Activated CD4-positive, alpha-beta T cell treated with anti-CD3 and anti-CD28 coated beads, Interleukin-2, Interleukin-4, amounts not matched to agents 100 ng/mL and 50 ng/mL, durations not matched to agents 16 hours and 8 hours (primary cell): Measurements from ENCODE around the gene STK11IP.

Source experiments
- DNase-seq: peaks from one replicate; pipeline ENCODE4 v3.0.0-alpha.2; 2020; ENCODE audit warnings: low spot score

The STK11IP gene

GRCh38 chr2:219634171-219634940 lies 36.7 kb downstream of the STK11IP start:
- no peak for DNase-seq

DNA sequence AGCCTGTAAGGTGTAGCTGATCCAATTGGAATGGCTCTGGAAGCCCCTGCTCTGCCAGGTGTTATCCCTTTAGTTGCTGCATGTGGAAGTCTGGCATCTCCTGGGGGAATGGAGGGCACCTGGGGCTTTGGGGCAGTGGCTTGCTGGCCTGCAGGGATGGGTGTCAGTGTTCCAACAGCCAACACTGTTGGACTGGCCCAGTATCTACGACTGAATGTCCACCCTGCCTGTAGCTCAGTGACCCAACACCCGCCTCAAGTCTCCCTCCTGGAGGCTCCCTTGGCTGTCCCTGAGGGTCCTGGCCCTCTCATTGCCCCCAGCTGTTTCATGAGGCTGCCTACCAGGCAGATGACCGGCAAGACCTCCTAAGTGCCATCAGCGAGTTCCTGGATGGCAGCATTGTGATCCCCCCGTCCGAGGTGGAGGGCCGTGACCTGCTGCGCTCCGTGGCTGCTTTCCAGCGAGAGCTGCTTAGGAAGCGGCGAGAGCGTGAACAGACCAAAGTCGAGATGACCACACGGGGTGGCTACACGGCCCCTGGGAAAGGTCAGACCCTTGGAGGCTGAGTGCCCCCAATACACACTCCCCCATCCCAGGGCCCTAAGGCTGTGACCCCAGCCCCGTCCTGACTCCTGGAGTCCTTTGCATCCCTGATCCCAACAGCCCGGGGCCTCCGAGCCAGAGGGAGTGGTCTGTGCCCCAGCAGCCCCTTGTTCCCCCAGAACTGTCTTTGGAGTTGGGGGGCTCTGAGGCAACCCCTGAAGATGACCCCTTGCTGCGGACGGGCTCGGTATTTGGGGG lies 37.5 kb downstream of the STK11IP start:
- no peak for DNase-seq

GRCh38 chr2:219636144-219636915 lies 38.7 kb downstream of the STK11IP start:
- DNase-seq, result no peak

DNA sequence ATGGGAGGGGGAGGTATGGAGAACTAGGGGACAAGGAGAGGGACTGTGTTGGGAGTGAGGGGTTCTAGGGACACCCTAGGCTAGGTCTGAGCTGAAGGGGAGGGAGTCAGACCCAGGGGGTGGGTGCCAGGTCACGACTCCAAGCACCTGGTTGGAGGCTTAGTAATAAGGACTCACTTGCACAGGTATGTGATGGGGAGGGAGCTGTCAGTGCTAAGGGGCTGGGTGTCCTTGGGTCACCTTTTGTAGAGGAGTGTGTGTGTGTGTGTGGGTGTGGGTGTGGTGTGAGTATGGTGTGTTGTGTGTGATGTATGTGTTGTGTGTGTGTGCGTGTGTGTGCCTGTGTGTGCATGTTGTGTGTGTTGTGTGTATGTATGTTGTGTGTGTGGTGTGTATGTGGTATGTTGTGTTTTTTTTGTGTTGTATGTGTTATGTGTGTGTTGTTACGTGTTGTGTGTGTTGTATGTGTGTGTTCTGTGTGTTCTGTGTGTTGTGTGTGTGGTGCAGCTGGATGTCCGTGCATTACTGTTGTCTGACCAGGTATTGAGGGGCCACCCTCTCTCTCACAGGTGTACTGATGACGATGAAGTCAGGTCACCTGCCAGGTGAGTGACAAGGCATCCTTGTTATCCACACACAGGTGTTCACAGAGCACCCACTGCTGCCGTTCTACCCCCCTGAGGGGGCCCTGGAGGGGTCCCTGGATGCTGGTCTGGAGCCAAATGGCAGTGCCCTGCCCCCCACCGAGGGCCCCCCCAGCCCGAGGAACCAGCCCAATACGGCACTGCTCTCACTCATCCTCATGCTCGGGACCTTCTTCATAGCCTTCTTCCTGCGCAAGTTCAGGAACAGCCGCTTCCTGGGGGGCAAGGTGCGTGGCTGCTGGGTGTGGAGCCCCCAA lies 39.5 kb downstream of the STK11IP start:
- DNase-seq, result no peak

GRCh38 chr2:219637842-219638185 lies 40.2 kb downstream of the STK11IP start:
- no peak for DNase-seq

- DNase-seq, result no peak
Measured at GRCh38 chr2:219638217-219638947, 40.7 kb downstream of the STK11IP start.

DNA sequence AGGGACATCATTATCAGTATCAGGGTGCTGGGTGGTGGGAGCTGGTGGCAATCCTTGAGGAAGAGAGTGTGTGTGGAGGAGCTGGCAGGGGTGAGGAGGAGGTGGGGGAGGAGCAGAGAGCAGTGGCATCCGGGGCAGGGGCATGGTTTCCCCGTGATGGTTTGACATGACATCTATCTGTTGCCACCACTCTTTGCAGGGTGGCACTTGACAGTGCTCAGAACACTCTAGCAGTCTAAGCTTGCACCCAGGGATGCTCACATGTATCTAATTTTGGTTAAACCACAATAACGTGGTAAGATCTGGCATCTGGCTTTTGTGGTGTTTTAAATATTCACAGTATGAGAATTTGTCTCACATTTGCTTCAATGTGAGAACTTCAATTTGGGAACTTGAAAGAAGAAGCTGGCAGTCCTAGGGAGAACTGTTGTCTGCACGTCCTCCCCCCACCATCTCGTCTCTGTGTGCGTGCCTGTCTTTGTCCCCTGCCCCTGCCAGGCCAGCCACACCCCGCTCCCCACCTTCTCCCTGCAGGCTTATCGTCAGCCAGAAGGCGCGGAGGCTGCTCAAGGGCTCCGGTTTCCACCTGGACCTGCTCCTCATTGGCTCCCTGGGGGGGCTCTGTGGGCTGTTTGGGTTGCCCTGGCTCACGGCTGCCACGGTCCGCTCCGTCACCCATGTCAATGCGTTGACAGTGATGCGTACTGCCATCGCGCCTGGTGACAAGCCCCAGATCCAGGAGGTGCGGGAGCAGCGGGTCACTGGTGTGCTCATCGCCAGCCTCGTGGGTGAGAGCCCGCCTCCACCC lies 41.5 kb downstream of the STK11IP start:
- DNase-seq, result peak; percentile 12

- no peak for DNase-seq
Measured at GRCh38 chr2:219641390-219642068, 43.9 kb downstream of the STK11IP start.

- DNase-seq, result no peak
Measured at GRCh38 chr2:219642069-219642454, 44.4 kb downstream of the STK11IP start.

GRCh38 chr2:219642465-219643083 lies 44.9 kb downstream of the STK11IP start:
- DNase-seq, result peak; percentile 92

- DNase-seq, result no peak
Measured at GRCh38 chr2:219643084-219643473, 45.4 kb downstream of the STK11IP start.

GRCh38 chr2:219643788-219644398 lies 46.2 kb downstream of the STK11IP start:
- no peak for DNase-seq

DNA sequence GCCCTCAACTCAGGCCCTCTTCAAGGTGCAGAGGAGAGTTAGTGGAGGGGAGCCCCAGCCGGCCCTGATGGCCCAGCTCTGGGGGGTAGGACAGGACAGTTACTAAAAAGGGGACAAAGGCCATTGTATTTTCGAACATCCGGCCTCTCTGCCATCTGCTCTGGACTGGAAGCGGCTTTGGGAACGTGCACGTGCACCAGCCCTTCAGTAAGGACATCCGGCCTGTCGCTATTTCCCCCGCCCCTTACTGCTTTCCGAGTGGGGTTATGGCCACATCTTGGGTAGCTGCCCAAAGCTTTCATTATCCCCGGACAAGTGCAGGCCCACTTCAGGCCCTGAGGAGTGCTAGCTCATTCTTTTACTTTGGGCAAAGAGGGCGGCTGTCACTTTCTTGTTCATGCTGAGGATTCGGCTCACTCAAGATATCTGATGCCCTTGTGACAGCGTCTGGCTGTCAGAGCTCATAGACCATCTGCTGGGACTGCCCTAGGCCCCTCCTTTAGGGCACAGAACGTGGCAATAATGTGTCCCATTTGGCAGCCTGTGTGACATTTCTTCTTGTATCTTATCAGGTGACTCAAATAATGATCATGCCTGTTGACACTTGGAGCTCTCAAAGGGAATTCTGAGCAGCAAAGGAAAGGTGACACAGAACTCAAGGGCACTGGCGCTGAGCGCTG lies 47.3 kb downstream of the STK11IP start:
- DNase-seq, result no peak

DNA sequence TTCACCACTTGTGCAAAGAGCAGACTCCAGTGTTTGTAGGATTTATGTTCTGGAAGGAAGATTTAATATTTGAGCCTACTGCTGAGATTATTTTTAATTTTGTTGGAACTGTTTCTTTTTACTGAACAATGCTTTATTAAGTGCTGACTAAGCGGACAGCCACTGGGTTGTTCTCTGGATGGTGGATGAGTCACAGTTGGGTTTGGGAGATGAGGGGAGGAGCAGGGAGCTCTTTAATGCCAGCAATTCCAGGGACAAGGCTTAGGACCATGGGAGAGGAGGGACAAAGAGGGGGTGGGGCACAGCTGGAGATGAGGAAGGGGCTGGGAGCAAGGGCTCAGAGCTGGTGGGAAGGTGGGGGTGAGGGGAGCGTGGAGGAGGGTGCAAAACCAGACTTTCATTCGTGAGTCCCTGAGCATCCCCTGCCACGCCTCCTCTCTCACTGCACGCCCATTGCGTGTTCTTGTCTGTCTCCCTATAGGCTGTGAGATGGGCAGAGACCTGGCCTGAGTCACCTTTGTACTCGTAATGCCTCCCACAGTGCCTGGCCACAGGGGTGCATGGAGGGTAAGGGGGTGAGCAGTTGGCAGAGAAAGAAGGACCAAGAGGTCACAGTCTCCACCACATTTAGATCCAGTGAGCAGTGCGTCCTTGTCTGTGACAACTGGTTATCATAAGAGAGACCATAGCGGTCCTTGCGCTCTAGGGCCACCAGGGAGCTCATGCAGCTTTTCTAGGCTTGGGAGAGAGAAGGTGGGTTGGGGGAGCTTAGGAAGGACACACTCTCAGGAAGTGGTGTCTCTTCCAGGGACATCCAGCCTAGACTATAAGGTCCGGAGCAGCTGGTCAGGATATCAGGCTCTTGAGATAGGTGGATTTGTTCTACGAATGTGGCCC lies 48.2 kb downstream of the STK11IP start:
- no peak for DNase-seq

DNA sequence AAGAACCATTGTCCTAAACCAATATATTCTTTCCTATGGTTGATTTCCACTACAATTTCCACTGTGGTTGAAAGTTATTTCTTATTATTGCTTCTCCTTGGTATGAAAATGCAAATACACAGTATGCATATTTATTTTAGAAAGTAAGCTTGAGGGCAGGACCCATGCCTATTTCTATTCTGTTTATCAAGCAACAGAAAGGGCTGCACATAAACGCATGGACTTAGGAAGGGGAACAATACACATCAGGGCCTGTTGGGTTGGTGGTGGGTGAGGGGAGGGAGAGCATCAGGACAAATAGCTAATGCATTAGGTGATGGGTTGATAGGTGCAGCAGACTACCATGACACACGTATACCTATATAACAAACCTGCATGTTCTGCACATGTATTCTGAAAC lies 50.5 kb downstream of the STK11IP start:
- DNase-seq, result no peak

DNA sequence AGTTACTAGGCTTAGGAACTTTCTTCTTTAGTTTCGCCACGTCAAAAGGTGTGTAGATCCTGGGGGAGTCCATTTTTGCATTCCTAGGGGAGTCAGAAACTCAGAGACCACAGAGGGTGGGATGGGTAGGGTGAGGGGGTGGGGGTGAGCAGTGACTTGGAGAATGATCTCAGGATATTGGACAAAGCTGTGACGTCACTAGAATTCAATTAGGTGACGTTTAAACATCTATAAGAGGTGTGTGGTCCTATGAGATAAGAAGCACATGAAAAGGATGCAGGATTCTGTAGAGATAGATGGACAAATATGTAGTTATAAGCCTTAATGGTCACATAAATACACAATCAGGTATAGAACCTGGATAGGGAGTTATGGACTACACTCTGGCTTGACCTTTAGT lies 51.3 kb downstream of the STK11IP start:
- no peak for DNase-seq
